GM19468 (cell line): ENCODE data around the gene PTGDS.
A peak's percentile ranks its signal among the peaks of the same experiment; 100 is the strongest.
"Not testable (repeated sequence)": the region's sequence is repeated elsewhere in the genome, so short reads cannot be mapped to it uniquely, and the experiment has no call there.

Source experiments
- ATAC-seq: cut with Tn5 transposase; IDR thresholded peaks from one replicate; pipeline ENCODE4 v1.9.1; 2021; ENCODE audit warnings: mild to moderate bottlenecking, moderate library complexity, moderate number of reproducible peaks; ENCODE audit not compliant: unreplicated experiment; ENCODE audit errors: extremely low read depth

PTGDS gene

DNA sequence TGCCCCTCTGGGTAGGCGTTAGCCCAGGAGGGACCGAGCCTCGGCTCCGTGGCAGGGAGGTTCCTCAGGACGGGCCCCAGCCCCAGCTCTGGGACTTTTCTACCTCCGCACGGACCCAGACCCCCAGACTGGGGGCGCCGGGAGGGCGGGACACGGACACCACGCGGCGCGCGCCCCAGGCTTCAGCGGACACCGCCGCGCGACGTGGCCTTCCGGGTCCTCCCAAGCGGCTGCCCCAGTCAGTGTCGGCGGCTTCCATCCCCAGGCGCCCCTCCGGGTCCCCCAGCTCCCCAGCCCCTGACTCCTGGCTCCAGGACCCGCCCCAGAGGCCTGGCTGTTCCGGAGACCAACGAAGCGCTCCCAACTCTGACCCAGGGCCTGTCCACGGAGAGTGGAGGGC is 8.5 kb downstream of the PTGDS start:
- no peak for ATAC-seq

DNA sequence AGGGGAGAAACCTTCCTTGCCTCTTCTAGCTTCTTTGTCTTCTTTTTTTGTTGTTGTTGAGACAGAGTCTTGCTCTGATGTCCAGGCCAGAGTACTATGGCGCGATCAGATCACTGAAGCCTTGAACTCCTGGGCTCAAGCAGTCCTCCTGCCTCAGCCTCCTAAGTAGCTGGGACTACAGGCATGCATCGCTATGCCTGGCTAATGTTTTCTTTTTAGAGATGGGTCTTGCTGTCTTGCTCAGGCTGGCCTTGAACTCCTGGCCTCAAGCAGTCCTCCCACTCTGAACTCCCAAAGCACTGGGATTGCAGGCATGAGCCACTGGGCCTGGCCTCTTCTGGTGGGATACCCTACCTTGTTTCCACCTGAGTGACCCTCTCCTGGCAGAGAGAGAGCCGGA is 11.6 kb downstream of the PTGDS start:
- no peak for ATAC-seq

DNA sequence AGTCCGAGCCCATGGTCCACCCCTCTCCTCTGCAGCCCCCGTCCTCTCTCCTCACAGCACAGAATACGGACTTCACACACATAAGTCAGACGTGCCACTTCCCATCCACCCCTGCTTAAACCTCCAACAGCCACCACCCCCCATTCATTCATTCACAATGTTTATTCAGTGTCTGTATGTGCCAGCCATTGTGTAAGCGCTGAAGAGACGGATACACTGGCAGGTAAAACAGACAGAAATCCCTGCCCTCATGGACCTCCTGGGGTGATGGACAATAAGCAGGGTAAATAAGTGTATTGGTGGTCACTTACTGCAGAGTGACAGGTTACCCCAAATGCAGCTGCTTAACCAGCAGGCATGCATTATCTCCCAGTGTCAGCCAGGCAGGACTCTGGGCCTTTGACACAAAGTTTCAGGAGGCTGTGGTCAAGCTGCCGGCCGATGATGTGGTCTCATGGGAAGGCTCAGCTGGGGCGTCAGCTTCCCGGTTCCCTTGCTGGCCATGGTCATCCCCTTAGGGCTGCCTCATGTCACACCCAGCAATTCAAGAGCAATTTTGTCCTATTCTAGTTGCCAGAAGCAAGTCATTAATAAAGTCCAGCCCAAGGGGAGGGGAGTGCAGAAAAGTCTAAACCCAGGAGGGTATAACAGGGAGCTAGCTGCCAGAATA is 13.1 kb downstream of the PTGDS start:
- ATAC-seq, result no peak

DNA sequence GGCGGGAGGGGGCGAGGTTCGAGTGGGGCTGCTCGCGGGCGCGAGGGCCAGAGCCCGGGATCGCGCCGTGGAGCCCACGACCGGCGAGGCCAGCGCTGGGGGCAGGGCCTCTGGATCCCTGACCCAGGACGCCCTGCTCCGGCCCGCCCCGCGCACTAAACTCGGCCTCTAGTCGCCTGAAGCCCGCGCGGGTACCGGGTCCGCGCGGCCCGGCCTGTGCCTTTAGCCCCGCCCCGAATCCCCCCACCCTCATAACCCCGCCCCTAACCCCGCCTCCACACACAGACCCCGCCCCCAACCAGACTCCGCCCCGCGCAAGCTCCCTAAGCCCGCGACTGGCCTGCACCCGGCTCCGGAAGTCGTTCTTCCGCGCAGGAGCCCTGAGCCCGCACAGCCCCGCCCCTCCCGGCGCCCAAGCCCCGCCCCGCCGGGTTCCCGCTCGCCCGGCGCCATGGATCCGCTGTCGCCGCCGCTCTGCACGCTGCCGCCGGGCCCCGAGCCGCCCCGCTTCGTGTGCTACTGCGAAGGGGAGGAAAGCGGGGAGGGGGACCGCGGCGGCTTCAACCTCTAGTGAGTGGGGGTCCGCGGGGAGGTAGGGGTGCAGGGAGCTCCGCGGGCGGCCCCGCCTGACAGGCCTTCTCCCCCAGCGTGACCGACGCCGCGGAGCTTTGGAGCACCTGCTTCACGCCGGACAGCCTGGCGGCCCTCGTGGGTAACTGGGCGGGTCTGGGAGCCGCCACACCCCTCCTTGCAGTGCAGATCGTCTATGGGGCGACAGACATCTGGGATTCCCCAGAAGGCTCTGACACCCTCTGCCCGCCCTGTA is 14.9 kb downstream of the PTGDS start, which contains the start of gene PAXX:
PAXX (plus strand) TSS at position 430 of the 826 bp plus-strand sequence; CDS start at position 452, 22 bp downstream.
- peak; percentile 63 for ATAC-seq

DNA sequence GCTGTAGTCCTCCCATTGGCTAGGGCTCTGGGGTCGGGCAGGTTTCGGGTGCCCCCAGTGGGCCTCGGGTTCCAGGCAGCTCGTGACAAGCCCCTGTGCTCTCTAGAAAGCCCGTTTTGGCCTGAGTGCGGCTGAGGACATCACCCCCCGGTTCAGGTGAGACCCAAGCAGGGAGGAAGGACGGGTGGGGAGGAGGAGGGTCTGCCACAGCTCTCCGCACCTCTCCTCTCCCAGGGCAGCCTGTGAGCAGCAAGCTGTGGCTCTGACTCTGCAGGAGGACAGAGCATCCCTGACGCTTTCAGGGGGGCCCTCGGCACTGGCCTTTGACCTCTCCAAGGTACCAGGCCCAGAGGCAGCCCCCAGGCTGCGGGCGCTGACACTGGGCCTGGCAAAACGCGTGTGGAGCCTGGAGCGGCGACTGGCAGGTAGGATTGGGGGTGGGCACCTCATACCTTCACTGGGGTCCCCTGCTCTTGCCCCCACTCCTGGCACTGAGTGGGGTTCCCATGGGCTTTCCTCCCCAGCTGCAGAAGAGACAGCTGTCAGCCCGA is 15.6 kb downstream of the PTGDS start:
- ATAC-seq, result no peak

DNA sequence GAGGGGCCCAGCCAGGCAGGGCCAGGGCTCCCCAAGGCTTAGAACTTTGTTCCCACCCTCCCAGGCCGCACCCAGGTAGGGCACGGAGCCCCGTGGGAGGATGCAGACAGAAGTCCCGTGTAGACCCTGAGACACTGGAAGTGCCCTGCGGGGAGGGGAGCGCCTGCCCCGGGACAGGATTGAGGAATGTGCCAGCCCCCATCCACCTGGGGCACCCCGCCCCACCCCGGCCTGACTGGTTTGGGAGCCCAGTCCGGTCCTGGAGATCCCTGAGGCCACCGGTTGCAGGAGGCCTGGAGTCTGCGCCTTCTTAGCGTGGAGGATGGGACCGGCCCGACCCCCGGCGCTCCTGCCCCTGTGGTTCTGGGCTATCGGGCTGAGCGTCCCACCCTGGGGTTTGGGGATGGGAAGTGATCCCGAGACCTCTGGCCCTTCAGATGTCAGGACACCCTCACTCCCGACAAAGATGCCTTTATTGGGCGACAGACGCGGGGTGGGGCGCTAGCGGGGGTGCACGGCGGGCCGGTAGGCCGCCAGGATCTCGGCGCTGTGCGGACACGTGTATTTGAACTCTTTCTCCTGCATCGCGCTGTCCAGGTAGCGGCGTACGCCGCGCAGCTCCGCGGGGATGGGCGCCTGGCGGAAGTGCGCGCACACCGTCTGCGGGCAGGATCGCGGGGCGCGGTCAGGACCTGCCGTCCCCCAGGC is 17.0 kb downstream of the PTGDS start:
- no peak for ATAC-seq

DNA sequence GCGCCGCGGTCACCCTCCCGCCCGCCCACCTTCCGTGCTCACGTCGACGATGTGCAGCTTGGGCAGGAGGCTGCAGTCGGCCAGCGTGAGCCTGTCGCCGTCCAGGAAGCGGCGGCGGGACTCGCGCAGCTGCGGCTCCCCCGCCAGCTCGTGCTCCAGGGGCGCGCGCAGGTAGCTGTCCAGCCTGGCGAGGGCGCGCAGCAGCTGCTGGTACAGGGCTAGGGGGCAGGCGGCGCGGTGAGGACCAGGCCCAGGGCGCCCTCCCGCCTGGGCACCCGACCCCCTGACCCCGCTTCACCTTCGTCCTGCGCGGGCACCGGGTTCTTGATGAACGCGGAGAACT is 17.6 kb downstream of the PTGDS start:
- ATAC-seq, result no peak

DNA sequence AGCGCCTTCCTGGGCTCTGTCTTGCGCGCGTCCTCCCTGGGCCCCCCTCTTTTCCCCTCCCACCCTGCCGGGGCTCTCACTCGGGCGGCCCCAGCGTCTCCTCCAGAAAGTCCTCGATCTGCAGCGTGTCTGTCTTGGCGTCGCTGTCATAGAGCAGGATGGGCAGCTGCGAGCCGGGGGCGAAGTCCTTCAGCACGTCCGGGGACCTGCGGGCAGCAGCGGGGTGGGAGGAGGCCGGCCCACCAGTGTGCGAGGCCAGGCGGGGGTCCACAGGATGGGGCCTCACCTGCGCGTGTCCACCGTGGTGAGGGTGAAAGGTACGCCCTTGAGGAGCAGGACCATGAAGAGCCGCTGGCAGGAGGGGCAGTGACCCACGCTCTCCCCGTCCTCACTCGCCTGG is 18.1 kb downstream of the PTGDS start:
- ATAC-seq, result no peak

DNA sequence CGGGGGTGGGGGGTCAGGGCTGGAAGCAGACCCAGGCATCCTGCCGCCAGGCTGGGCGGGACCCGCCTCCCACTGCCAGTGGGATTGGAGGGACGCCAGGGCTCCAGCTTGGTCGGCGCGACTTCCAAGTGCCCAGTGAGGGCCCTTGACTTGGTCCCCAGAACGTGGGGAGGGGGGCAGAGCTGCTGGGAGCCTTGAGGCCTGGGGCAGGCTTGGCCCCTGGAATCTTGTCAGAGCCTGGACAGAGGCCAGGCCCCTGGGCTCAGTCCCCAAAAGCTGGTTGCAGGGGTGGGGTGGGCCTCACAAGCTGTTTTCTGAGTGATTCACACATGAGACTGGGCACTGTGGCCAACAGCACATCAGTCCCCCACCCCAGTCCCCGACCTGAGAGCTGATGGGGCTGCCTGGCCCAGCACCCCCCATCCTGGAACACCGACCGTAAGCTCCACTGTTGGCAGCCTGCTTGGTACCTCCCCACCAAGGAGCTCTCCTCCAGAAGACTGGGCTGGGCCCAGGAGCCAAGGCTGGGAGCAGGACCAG is 18.5 kb downstream of the PTGDS start:
- ATAC-seq, result no peak

DNA sequence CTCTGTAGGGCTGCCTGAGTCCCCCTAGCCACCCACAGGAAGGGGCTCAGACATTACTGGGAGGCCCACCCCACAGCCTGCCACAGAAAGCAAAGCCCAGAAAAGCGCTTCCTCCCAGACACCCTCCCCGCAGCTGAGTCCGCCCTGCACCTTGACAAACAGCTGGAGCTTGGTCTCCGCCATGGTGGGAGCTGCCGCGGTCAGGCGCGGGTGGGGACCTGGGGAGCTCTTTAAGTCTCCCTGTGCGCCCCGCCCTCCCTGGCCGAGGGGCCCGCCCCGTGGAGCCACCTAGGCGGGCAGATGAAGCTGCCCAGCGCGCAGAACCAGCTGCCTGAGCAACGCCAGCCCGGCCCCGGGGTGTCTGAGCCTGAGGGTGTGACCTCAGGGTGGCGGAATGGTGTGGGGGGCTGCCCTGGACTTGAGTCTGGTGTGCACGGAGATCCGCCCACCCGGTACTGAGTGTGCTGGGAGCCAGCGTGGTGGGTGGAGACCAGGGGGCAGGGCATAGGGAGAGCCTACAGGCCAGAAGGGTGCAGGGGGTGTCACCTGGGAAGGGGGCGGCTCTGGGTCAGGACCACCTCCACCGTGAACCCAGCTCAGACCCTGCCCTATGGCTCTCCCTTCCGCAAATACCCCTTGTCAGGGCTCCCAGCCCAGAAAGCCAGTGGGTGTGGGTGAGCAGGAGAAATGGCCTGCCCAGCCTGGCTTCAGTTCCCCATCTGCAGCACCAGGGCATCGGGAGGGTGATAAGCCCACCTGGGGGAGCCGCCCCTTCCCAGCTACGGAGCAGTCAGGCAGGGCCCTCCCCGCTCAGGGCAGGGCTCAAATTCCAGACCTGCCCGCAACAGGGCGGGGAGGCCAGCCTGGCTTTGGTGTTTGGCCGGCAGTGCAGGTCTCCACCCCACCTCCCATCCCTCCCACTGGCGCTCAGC is 19.3 kb downstream of the PTGDS start, which contains the start of gene CLIC3:
CLIC3 (minus strand) TSS at position 208 of the 932 bp plus-strand sequence; CDS start at position 183, 25 bp downstream.
- ATAC-seq, result no peak

DNA sequence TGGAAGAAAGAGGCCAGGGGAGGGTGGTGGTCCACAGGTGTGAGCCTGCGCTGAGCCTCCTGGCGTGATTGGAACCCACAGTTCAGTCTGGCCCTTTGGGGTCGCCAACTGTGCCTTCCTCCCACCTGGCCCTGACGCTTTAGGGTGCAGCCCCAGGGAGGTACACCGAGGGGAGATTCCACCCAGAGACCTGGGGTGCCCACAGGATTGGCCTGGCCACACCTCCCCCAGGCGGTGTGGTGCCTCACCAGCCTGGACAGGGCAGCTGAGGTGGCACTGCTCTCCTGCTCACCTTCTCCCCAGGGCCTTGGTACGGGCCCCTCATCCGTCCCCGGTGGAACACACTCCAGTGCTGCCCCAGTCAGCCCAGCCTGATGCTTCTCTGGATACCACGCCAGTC is 20.1 kb downstream of the PTGDS start:
- ATAC-seq, result no peak

DNA sequence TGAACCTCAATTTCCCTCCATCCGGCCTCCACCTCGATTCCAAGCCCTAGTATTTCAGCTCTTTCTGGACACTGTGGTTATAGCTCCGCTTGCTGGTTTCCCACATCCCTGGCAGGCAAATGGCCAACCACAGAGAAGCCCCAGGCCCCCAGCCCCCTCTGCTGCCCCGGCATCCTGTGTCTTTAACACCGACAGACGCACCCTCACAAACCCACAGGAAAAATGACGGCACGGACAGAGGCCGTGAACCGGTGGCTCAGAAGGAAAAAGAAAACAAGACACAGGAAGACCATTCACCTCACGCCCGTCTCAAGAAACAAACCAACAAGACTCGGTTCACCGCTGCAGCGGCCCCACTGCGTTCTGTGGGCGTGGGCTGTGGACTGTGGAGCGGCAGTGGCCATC is 20.5 kb downstream of the PTGDS start:
- no peak for ATAC-seq

DNA sequence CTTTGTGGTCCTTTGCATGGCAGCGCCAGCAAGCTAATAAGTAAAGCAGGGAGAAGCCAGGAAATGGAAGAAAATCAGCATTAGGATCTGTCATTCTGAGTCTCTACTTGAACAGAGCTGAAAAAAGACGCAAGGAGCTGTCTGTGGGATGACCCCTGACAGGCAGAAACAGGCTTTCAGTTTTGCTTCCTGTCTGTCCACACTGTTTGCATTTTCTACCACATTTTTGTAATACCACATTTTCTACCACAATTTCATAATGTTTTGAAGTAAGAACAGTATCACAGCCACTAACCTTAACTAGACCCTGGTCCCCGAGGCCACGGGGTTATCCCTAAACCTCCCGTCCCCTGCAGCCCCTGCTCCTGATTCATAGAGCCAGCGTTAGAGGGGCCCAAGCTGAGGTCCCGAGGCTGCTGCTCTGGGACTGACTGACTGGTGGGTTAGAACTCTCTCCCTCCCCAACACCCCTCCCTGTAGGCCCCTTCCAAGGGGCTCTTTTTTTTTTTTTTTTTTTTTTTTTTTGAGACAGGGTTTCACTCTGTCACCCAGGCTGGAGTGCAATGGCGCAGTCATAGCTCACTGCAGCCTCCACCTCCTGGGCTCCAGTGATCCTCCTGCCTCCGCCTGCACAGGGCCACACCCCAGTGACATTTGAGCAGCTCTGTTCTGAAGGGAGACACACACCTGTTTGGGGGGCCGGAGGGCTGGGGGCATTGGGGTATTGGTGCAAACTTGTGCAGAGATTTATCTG is 23.1 kb downstream of the PTGDS start:
- peak; percentile 45 for ATAC-seq

DNA sequence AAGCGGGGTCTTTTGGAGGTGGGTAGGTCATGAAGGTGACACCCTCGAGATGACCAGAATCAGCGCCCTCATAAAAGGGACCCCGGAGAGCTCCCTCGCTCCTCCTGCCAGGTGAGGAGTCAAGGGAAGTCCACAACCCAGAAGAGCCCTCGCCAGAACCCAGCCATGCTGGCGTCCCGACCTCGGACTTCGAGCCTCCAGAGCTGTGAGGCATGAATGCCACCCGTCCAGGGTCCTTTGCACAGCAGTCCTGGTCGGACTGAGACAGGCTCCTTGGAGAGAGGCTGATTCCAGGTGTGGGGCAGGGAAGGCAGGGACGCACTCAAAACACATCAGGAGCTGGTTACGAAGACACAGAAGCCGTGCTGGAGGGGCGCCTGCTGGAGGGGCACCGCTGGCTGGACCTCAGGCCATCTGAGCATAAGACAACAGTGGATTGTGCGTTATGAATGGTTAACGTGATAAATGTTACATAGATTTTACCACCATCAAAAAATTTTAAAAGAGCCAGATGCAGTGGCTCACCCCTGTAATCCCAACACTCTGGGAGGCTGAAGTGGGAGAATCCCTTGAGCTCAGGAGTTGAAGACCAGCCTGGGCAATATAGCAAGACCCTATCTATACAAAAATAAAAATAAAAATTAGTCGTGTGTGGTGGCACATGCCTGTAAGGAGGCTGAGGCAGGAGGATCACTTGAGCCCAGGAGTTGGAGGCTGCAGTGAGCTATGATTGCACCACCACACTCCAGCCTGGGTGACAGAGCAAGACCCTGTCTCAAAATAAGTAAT is 24.7 kb downstream of the PTGDS start:
- ATAC-seq, result no peak

DNA sequence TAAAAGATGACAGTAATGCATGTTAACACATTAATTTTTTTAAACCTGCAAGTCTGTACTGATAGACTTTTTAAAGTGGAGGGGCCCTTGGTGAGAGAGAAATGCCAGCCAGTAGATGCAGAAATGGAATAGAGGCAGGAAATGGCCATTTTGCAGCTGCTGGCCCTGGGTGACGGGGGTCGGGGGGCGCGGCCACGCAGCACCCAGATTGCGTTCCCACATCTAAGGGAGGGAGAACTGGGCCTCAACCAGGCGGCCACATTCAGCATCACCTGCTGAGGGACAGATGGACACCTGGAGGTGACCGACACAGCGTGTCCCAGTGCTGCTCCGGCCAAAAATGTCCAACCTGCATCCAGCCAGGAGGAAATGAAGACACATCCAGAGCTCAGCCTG is 25.3 kb downstream of the PTGDS start:
- no peak for ATAC-seq

DNA sequence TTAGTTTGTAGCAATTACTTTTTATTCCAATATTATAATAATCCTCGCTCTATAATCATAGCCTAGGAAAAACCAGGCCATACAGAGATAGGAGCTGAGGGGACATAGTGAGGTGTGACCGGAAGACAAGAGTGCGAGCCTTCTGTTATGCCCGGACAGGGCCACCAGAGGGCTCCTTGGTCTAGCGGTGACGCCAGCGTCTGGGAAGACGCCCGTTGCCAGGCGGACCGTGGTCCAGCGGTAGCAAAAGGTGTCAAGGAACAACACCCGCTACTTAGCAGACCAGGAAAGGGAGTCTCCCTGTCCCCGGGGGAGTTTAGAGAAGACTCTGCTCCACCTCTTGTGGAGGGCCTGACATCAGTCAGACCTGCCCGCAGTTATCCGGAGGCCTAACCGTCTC is 27.0 kb downstream of the PTGDS start:
- not testable (repeated sequence) for ATAC-seq

DNA sequence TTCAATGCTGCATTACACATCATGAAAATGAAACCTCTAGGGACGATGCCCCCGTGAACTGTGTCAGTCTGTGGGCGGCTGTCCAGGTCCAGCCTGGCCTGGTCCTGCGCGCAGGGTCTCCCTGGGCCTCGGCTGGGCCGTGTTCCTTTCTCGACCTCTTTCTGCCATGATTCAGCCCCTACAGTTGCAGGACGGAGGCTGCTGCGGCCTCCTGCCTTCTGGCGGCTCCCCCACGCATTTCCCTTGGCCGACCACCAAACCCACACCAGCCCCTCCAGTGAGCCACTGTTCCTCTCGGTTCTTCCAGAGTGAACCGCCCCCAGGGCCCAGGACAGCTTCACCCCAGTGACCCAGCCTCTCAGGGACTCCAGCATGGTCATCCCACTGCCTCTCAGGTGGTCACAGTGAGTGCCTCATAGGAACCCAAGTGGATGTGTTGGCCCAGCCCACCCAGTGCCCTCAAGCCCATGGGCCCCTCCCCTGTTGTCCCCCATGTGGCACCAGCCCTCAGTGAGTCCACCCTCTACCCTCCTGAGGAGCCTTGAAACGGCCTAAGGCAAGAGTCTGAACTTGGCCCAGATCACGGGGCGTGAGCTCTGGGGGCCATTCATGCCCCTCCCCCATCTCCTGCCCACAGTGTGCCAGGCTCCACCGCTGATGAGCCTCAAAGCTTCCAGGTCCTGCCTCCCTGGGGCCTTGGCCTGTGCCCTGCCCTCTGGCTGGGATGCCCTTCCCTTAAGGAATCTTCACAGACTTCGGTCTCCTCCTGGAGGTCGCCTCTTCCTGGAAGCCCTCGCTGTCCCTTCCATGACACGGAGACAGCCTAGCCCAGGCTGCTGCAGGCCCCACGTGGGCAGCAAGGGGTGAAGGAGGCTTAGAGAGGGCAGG is 29.1 kb downstream of the PTGDS start:
- no peak for ATAC-seq
